ENCODE results near the gene BCAR3.
"Not testable (repeated sequence)": the region's sequence is repeated elsewhere in the genome, so short reads cannot be mapped to it uniquely, and the experiment has no call there.

Gene BCAR3

GRCh38 chr1:93667642-93668041, 14.0 kb downstream of the BCAR3 start:
- no peak for DNase-seq

GRCh38 chr1:93666613-93667384, 14.8 kb downstream of the BCAR3 start:
- DNase-seq: no peak

GRCh38 chr1:93665015-93665414, 16.6 kb downstream of the BCAR3 start:
- no peak for DNase-seq

GRCh38 chr1:93663208-93663614, 18.4 kb downstream of the BCAR3 start:
- no peak for DNase-seq

- DNase-seq: no peak
Measured at GRCh38 chr1:93662481-93663207, 19.0 kb downstream of the BCAR3 start.

GRCh38 chr1:93661829-93662474, 19.7 kb downstream of the BCAR3 start:
- no peak for DNase-seq

- DNase-seq: not testable (repeated sequence)
Measured at GRCh38 chr1:93661341-93661740, 20.3 kb downstream of the BCAR3 start.

GRCh38 chr1:93659822-93660503, 21.7 kb downstream of the BCAR3 start:
- DNase-seq: no peak

- no peak for DNase-seq
Measured at GRCh38 chr1:93658188-93658587, 23.4 kb downstream of the BCAR3 start.

GRCh38 chr1:93656491-93656890, 25.1 kb downstream of the BCAR3 start:
- no peak for DNase-seq

- no peak for DNase-seq
Measured at GRCh38 chr1:93653656-93654055, 28.0 kb downstream of the BCAR3 start.

- no peak for DNase-seq
Measured at GRCh38 chr1:93652323-93652949, 29.2 kb downstream of the BCAR3 start.

- no peak for DNase-seq
Measured at GRCh38 chr1:93651695-93652094, 29.9 kb downstream of the BCAR3 start.

GRCh38 chr1:93650159-93650558, 31.5 kb downstream of the BCAR3 start:
- DNase-seq: not testable (repeated sequence)

- DNase-seq: no peak
Measured at GRCh38 chr1:93649231-93649630, 32.4 kb downstream of the BCAR3 start.

- no peak for DNase-seq
Measured at GRCh38 chr1:93648656-93649055, 33.0 kb downstream of the BCAR3 start.

- DNase-seq: no peak
Measured at GRCh38 chr1:93641527-93641926, 40.1 kb downstream of the BCAR3 start.

GRCh38 chr1:93640656-93641440, 40.8 kb downstream of the BCAR3 start:
- no peak for DNase-seq

GRCh38 chr1:93638981-93639380, 42.7 kb downstream of the BCAR3 start:
- DNase-seq: no peak

GRCh38 chr1:93638307-93638847, 43.3 kb downstream of the BCAR3 start:
- DNase-seq: no peak

GRCh38 chr1:93636712-93637111, 44.9 kb downstream of the BCAR3 start:
- DNase-seq: no peak
